ENCODE data around the gene FAM13C.
"Not testable (repeated sequence)": the region's sequence is repeated elsewhere in the genome, so short reads cannot be mapped to it uniquely, and the experiment has no call there.

FAM13C gene

DNA sequence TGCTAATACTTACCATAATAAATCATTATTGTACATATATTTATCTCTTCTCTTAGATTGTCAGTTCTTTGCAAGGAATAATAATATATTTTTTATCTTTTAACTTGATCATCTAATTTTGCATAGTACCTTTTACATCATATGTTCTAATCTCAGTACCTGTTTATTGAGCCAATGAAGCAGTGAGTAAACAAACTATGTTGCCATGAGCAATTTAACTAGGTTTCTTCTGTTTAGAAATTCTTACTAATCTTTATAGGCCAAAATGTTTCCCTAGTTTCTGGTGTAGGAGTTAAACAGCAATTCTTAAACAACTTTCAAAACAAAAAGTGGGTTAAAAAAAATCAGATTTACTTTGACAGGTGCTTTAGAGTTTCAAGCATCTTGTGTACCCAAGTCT, 124.6 kb downstream of the FAM13C start:
- DNase-seq (ENCODE audit: low read depth in 1 of 2, low spot score in 1 of 2) = no peak

DNA sequence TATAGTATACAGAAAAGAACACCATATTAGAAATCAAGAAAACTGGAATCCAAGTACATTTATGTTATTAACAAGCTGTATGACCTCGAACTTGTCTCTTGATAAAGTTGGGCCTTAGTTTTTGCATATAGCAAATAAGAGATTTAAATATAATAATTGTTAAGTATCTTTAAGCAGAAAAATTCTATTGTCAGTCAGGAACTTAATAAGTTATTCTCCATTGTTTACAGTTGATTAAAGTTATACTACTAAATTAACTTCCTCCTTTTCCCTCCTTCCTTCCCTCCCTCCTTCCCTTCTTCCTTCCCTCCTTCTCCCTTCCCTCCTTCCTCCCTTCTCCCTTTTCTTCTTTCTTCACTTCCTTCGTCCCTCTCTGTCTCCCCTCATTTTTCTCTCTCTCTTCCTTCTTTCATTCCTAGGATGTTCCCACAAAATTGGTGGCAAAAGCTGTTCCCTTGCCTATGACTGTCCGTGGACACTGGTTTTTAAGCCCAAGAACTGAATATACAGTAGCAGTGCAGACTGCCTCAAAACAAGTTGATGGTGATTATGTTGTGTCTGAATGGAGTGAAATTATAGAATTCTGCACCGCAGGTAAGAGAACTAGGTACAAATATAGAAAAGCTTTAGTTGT, 126.2 kb downstream of the FAM13C start:
- no peak for DNase-seq (ENCODE audit: low read depth in 1 of 2, low spot score in 1 of 2)

DNA sequence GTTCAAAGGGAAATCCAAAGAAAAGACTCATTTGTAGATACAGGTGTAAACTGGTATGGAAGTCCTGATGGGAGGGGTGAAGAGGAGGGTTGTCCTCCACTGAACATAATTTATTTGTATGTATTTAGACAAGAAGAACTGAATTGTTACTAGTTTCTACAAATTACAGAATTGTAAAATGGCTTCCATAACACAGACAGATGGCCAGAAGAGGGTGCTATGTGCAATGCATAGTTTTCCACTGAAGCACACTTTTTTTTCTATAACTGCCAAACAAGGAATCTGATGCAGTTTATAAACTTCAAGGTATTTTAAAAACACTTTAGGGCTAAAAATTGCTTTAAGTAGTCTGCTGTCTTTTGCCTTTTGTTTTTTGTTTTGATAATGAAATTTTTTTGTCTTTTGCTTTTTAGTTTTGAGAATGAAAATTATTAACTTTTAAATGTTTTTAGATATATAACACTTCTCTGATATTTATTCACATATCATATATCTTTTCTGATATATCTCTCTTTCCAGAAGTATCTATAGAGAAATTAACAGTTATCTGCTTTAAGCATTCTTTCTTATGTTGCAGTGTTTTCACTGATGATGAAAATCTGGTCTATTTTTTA, 127.4 kb downstream of the FAM13C start:
- no peak for DNase-seq (ENCODE audit: low read depth in 1 of 2, low spot score in 1 of 2)

DNA sequence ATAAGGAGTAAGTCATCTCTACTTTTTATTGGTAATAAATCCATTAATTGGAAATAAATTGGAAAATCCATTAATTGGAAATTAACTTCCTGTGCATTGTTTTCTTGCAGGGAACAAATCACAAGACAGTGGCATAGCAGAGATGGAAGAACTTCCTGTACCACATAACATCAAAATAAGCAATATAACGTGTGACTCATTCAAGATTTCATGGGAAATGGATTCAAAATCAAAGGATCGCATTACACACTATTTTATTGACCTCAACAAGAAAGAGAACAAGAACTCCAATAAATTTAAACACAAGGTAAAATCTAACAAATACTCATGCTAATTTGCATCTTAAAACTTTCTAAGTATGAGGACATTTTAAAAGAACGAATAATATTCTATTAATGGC, 128.2 kb downstream of the FAM13C start:
- no peak for DNase-seq (ENCODE audit: low read depth in 1 of 2, low spot score in 1 of 2)

DNA sequence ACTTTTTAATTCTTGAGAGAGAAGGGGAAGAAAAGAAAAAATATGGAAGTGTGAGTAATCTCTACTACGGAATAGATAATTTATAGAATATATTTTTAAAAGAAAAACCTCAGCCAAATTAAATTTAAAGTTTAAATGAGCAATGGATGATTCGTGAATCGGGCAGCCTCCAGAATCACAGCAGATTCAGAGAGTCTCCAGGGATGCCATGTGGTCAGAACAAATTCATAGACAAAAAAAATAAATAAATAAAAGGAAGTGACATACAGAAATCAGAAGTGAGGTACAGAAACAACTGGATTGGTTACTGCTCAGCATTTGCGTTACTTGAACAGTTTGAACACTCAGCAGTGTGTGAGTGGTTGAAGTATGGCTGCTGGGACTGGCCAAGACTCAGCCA, 132.9 kb downstream of the FAM13C start:
- DNase-seq (ENCODE audit: low read depth in 1 of 2, low spot score in 1 of 2) = no peak

DNA sequence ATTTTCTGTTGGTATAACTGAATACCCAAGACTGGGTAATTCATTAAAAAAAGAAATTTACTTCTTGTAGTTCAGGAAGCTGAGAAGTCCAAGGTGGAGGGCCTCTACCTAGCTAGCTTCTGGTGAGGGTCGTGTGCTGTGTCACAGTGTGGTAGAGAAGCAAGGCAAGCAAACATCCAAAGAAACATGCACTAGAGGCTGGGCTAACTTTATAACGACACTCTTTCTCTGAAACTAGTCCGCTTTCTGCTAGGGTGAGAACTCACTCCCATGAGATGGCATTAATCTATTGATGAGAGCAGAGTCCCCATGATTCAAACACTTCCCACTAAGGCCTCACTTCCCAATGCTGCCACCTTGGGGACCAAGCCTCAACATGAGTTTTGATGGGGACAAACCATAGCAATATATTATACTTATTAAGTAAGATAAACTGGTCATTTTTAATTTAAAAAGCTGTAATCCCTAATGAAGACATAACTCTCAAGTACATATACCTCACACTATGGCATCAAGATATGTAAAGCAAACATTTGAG, 135.1 kb downstream of the FAM13C start:
- no peak for DNase-seq (ENCODE audit: low read depth in 1 of 2, low spot score in 1 of 2)

DNA sequence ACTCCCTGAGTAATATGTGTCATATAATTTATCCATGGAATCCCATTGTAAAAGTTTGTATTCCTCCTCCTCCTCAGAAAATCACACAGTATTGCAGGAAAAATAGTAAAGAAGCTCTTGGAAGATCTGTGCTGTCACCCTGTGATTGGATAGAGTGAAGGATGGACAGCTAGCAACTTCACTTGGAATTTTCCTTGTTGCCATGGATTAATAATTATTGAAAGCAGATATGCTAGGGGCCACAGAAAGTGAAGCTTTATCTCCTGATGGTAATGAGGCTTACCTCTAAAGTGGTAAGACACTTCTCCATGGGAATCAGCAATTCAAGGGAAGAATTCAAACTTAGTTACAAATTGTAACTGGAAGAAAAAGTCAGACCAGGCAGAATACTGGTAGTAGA, 137.1 kb downstream of the FAM13C start:
- no peak for DNase-seq (ENCODE audit: low read depth in 1 of 2, low spot score in 1 of 2)

DNA sequence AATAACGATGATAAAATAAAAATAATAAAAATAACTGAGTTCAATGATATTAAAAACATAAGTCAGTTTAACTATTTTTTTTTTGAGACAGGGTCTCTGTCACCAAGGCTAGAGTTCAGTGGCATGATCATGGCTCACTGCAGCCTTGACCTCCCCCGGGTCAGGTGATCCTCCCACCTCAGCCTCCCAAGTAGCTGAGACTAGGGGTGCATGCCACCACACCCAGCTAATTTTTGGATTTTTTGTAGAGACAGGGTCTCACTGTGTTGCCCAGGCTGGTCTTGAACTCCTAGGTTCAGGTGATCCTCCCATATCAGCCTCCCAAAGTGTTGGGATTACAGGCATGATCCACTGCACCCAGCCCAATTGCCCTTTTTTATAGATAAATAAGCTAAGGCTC, 138.8 kb downstream of the FAM13C start:
- DNase-seq (ENCODE audit: low read depth in 1 of 2, low spot score in 1 of 2) = not testable (repeated sequence)

DNA sequence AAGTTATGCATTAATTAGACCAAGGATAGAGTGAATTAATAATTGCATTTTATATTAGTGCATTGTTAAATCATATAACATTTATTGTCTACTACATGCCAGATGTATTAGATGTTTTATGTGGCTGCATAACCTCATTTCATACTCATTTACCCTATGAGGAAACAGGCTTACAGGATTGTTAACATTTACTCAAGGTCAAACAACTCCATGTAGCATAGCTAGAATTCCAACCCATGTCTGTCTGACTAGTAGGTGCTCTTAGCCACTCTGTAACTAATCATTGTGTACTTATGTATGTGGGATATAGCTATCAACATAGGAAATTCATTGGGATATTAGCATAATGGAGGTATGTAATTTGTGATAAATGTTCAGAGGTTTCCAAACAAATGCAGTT, 139.6 kb downstream of the FAM13C start:
- no peak for DNase-seq (ENCODE audit: low read depth in 1 of 2, low spot score in 1 of 2)

DNA sequence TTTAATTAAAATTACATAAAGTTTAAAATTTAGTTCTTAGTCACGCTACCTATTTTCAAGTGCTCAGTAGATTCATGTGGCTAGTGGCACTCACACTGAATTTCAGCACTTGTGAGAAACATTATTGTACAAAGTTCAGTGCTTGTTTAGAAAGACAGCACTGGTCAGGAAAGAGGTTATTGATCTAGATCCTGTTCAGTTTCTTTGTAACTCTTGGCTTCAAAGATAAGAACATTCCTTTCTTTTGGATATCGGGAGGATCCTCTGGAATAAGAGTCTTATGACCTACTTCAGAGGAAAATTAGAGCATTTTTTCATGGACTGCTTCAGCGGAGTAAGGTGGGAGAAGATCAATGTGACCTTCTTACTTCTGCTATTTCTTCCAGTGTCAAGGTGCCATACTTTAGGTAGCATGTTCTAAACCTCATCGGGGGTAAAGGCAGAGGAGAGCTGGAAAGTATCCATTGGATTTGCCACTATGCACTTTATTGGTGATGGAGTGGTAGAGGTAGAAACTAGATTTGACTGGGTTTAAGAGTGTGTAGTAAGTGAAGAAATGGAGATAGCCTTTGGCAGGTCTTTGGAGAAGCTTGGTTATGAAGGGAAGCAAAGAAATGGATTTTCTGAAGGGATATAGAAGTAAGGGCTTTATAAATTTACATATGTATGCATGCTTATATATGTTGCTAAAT, 146.0 kb downstream of the FAM13C start:
- no peak for DNase-seq (ENCODE audit: low read depth in 1 of 2, low spot score in 1 of 2)

DNA sequence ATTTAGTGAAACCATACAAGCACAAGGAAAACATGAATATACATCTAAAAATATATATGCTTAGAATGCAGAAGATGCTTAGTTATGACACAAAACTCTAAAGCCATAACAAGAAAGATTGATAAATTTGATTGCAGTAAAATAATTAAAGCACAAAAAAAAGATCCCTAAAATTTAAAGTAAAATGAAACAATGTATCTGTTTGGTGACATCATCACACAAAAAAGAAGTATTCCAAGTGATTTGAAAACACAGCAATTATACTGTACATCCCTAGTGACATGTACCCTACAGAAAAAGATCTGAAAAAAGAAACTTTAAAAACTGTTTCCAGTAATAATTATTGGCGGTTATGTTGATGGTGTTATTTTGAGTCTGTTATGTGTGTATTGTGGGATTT, 148.2 kb downstream of the FAM13C start:
- no peak for DNase-seq (ENCODE audit: low read depth in 1 of 2, low spot score in 1 of 2)

DNA sequence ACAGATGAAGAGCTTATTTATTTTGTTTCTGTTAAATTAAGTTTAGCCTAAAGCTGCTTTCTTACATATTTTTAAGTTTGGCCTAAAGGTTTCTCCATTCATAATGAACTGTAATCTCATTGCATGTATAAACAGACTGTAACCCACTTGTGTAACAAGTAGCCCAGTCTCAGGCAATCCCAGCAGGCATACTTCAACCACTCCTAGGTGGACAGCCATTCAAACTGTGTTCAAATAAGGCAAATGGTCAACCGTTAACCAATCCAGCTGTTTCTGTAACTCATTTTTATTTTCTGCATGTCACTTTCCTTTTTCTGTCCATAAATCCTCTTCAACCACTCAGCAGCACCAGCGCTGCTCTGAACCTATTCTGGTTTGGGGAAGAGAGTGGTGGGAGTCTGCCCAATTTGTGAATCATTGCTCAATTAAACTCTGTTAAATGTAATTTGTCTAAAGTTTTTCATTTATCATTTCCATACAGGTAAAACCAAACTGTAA, 150.0 kb downstream of the FAM13C start:
- no peak for DNase-seq (ENCODE audit: low read depth in 1 of 2, low spot score in 1 of 2)

DNA sequence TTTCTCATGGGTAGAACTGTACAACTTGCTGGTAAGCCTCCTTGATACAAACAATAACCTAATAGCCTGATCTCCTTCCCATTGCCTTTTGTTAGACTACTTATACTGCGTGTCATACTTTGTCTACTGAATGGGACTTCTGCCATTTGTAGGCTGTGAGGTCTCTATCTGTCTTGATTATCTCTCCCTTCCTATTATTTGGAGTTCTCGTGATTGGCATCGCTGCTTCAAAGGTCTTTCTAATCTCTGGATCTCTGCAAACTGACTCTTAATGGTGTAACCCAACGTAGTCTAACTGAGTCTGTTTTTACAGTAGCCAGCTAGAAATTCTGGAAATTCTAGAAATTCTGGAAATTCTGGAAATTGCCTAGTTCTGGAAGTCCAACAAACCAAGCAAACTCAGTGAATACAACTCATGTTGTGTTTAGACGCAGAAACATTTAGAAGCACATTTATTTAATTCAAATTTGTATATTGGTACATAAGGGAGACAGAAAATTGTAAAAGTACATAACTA, 156.1 kb downstream of the FAM13C start:
- no peak for DNase-seq (ENCODE audit: low read depth in 1 of 2, low spot score in 1 of 2)

All from stimulated activated CD4-positive, alpha-beta T cell treated with anti-CD3 and anti-CD28 coated beads, Interleukin-15, amount 100 ng/mL, for 1 hour (primary cell).